ENCODE results near the gene TRIM15.
"Not testable (repeated sequence)": the region's sequence is repeated elsewhere in the genome, so short reads cannot be mapped to it uniquely, and the experiment has no call there.

TRIM15 gene

DNA sequence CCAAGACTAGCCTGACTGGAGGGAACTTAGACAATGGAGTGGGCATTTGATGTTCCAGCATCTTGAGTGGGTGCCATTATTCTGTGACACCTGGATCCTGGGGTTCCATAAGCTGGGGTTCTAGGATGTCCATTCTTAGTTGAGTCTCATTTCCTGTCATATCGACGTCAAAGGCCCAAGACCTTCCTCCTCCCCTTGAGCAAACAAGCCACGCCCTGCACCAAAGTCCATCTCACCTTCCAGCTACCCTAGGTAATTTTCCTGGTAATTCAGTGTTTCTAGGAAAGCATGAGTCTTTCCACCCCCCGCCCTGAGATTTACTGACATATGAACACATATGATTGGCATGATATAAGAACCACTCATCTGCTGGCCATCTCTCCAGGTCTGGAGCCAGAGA is 27.6 kb upstream of the TRIM15 start, which contains the start of gene TRIM40:
TRIM40 (plus strand) TSS at position 384 of the 400 bp plus-strand sequence. CDS start 897 bp downstream, outside the sequence.
- TF ChIP-seq, protein P1, sequence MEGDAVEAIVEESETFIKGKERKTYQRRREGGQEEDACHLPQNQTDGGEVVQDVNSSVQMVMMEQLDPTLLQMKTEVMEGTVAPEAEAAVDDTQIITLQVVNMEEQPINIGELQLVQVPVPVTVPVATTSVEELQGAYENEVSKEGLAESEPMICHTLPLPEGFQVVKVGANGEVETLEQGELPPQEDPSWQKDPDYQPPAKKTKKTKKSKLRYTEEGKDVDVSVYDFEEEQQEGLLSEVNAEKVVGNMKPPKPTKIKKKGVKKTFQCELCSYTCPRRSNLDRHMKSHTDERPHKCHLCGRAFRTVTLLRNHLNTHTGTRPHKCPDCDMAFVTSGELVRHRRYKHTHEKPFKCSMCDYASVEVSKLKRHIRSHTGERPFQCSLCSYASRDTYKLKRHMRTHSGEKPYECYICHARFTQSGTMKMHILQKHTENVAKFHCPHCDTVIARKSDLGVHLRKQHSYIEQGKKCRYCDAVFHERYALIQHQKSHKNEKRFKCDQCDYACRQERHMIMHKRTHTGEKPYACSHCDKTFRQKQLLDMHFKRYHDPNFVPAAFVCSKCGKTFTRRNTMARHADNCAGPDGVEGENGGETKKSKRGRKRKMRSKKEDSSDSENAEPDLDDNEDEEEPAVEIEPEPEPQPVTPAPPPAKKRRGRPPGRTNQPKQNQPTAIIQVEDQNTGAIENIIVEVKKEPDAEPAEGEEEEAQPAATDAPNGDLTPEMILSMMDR (IDR thresholded peaks at IDR 0.05; ENCODE audit: control insufficient read depth, extremely low read depth, insufficient read depth), result no peak
- no peak within 1 kb of the TSS for H3K4me3 ChIP-seq (ENCODE audit: low read depth, low read length)
- no peak for DNase-seq (ENCODE audit: low read depth)

DNA sequence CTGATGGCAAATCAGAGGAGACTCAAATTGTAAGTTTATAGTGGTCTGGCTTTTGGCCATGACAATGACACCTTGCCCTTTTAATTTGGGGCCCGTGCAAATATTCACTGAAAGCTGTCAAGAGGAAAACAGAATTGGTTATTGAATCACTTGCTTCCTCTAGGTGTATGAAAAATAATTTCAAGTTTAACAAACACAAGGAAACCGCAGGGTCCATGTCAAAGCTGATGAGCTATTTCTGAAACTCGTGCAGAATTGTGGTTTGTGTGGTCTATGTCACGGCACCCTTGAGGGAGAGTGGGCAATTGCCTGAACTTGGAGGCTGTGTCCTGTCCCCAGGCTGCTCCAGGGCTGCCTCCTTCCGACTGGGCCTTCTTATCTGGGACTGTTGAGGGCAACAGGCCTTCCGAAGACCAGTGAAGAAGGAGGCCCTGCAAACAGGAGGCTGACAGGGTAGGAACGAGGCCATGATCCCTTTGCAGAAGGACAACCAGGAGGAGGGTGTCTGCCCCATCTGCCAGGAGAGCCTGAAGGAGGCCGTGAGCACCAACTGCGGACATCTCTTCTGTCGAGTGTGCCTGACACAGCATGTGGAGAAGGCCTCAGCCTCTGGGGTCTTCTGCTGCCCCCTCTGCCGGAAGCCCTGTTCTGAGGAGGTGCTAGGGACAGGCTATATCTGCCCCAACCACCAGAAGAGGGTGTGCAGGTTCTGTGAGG is 26.6 kb upstream of the TRIM15 start:
- TF ChIP-seq, protein P1 (IDR thresholded peaks at IDR 0.05; ENCODE audit: control insufficient read depth, extremely low read depth, insufficient read depth), result no peak
- H3K4me3 ChIP-seq (ENCODE audit: low read depth, low read length), result no peak overlapping the region
- DNase-seq (ENCODE audit: low read depth), result no peak

DNA sequence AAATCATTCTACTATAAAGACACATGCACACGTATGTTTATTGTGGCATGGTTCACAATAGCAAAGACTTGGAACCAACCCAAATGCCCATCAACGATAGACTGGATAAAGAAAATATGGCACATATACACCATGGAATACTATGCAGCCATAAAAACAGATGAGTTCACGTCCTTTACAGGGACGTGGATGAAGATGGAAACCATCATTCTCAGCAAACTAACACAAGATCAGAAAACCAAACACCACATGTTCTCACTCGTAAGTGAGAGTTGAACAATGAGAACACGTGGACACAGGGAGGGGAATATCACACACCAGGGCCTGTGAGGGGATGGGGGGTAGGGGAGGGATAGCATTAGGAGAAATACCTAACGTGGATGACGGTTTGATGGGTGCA is 23.1 kb upstream of the TRIM15 start:
- not testable (repeated sequence) for DNase-seq (ENCODE audit: low read depth); H3K4me3 ChIP-seq (ENCODE audit: low read depth, low read length)

DNA sequence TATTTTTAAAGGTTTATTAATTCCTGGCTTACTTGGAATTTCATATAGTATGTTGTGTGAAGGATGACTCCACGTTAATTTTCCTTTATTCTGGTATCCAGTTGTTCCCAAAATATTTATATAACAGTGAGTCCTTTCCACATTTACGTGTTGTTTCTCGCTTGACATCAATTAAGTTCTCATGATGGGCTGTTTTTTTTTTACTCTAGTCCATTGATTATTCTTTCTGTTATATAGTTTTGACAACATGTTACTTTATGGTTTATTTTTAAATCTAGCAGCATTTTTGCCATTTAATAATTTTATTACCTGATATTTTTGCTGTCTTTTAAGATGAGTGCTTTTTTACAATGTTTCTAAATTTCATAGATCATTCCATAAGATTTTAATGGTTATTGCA is 20.7 kb upstream of the TRIM15 start:
- TF ChIP-seq, protein P1 (IDR thresholded peaks at IDR 0.05; ENCODE audit: control insufficient read depth, extremely low read depth, insufficient read depth), result no peak
- no peak for DNase-seq (ENCODE audit: low read depth)
- H3K4me3 ChIP-seq (ENCODE audit: low read depth, low read length), result no peak overlapping the region

DNA sequence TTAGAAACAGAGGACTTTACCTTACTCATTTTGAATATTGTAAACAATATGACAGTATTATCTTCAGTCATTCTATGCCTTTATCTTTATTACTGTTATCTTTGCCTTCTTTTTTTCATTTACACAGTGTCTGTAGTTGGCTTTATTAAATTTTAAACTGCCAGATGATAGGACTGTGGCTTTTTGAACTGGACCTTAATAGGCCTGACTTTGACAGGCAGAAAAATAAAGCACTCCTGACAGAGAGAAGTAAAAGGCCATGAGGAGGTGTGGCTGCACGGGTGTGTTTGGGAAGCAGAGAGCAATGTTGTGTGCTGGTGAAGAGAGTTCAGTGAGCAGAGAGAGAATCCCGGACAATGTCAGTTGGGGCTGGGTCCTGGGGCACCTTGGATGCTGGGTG is 19.6 kb upstream of the TRIM15 start:
- H3K4me3 ChIP-seq (ENCODE audit: low read depth, low read length), result no peak overlapping the region
- TF ChIP-seq, protein P1 (IDR thresholded peaks at IDR 0.05; ENCODE audit: control insufficient read depth, extremely low read depth, insufficient read depth), result no peak

GRCh38 chr6:30144811-30145210 is 18.5 kb upstream of the TRIM15 start:
- TF ChIP-seq, protein P1 (IDR thresholded peaks at IDR 0.05; ENCODE audit: control insufficient read depth, extremely low read depth, insufficient read depth), result no peak
- DNase-seq (ENCODE audit: low read depth), result no peak
- H3K4me3 ChIP-seq (ENCODE audit: low read depth, low read length), result no peak overlapping the region

More for the DNA sequence above, 19.6 kb upstream of the TRIM15 start:
- DNase-seq (ENCODE audit: low read depth), result no peak

DNA sequence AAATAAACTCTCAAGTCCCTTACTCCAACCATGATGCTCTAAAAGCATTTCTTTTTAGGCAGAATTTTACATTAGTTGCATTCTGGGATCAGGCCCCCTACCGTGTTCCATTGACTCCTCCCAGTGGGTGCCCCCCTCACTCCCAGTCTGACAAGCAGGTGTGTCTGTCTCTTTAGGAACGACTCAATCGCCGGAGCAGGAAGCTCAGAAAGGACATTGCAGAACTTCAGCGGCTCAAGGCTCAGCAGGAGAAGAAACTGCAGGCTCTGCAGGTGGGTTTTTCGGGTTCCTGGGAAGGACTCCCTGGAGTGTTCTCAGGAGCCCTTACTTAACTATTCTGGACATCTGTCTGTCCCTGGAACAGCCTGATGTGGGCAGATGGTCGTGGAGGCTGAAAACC is 17.5 kb upstream of the TRIM15 start:
- TF ChIP-seq, protein P1 (IDR thresholded peaks at IDR 0.05; ENCODE audit: control insufficient read depth, extremely low read depth, insufficient read depth), result no peak
- H3K4me3 ChIP-seq (ENCODE audit: low read depth, low read length), result no peak overlapping the region
- DNase-seq (ENCODE audit: low read depth), result no peak

Measured in LNCaP clone FGC (cell line).